OCI-LY3 (cell line): ENCODE results near the gene NOB1.

Source experiments
- CTCF ChIP-seq: fragments of 200-600, 300-600 bp; sonication (generic); IDR thresholded peaks from 2 replicates; pipeline ENCODE4 v1.5.1; 2014; ENCODE audit warnings: antibody characterized with exemption, low read length, low read depth
- EZH2phosphoT487 ChIP-seq: fragments of 200-600 bp; shearing (Covaris generic); IDR thresholded peaks from 2 replicates; pipeline ENCODE4 v1.6.1; 2018; ENCODE audit warnings: antibody characterized with exemption, mixed run types, low read depth

GRCh38 chr16:69706975-69707340 is 47.8 kb downstream of the NOB1 start:
- no peak for TF ChIP-seq CTCF
- no peak for TF ChIP-seq EZH2phosphoT487
